Omental fat pad (tissue), 4 donors: Measurements from ENCODE around the gene CDKN3. TPM values are rescaled to one million over a fixed set of nuclear protein-coding genes. Genes with fewer than 3 reads are reported as not detected.
"Not testable (repeated sequence)": the region's sequence is repeated elsewhere in the genome, so short reads cannot be mapped to it uniquely, and the experiment has no call there.

Experiments used
- ATAC-seq: fragments of 150-250 bp; one replicate; pipeline ENCODE4 v1.9.1; 2016; ENCODE audit warnings: mild to moderate bottlenecking, moderate library complexity; ENCODE audit not compliant: low FRiP score
- DNase-seq: peaks from one replicate; pipeline ENCODE4 v3.0.0-alpha.2; 2019; ENCODE audit warnings: low spot score
- total RNA-seq, 4 donors: library from RNA; depleted of rRNA; stranded (reverse); fragments of >200 nt; gene quantifications; one replicate each; pipeline ENCODE4 v1.1.0, GENCODE V29; 2016
- TF ChIP-seq, protein P1 (sequence below), 3 donors: fragments of 450-650 bp; IDR thresholded peaks; one replicate each; pipeline ENCODE4 v1.5.1; 2016 to 2017; ENCODE audit warnings: antibody characterized with exemption in 3 of 3, mild to moderate bottlenecking in 3 of 3, moderate library complexity in 2 of 3

The CDKN3 gene
- total RNA-seq, 4 donors from 2014 or later = 0.94 to 7.6 (median 4.2) TPM

DNA sequence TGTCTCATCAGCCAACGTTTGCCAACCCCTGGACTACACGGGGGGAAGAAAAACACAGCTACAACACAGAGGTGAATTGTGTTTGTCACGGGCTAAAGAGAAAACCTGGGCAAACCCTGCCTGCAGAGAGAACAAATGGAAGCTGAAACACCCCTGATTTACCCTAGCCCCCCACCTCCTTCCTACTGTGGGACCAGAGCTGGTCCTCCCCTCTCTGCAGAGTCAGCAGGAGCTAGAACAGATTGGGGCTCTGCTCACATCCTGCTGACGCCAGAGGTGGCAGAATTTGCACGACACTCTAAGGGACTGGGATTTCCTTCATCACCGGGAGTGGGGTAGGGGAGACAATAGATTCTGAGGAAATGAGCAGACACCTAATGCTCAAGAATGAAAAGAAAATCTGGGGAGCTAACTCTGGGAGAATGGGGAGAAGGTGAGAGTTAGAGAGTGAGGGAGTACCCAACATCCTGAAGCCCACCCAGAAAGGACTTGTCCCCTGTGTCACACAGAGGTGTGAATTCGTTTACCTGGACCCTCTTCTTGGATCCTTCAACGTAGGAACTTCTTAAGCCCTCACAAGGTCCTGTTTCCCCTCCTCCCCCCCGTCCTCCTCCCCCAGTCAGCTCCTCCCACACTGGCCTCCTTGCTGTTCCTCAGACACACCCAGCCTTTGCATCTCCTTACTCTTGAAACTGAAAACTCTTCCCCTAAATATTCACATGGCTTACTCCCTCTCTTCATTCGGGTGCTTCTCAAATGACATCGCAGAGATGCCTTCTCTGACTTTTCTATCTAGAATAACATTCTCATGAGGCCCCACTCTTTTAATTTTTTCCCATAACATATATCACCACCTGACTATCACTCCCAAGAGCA, 26.2 kb upstream of the CDKN3 start:
- no peak for ATAC-seq

DNA sequence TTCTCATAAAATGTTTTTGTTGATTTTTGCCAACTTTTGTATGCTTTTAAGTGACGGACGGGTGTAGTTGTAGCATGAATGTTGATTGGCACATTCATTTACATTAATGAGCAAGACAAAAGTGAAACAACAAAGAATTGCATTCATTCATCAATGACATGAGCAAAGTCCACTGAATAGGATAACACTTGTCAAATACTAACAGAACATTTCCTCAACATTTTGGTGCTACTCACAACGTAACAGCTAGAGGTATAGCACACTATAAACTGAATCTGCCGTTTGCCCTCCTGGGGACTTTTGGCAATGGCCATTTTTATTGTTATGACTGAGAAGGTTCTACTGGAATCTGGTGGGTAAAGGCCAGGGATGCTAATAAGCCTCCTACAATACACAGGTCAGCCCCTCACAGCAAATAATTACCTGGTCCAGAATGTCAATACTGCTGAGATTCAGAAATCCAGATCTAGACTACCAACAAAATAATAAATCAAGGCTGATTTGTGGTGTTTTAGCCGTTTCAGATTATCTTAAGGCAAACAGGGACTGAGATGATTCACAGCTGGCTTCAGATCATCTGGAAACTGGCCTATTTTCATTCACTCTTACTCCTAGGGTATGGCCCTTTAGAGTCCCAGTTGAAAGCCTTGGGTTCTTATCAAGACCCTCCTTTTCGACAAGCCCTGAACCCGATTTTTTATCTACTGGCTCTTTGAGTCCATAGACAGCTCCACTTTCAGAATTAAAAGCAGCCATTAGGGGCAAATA, 22.5 kb upstream of the CDKN3 start:
- ATAC-seq (peak; percentile 47), DNase-seq (no peak)
- TF ChIP-seq, protein P1, sequence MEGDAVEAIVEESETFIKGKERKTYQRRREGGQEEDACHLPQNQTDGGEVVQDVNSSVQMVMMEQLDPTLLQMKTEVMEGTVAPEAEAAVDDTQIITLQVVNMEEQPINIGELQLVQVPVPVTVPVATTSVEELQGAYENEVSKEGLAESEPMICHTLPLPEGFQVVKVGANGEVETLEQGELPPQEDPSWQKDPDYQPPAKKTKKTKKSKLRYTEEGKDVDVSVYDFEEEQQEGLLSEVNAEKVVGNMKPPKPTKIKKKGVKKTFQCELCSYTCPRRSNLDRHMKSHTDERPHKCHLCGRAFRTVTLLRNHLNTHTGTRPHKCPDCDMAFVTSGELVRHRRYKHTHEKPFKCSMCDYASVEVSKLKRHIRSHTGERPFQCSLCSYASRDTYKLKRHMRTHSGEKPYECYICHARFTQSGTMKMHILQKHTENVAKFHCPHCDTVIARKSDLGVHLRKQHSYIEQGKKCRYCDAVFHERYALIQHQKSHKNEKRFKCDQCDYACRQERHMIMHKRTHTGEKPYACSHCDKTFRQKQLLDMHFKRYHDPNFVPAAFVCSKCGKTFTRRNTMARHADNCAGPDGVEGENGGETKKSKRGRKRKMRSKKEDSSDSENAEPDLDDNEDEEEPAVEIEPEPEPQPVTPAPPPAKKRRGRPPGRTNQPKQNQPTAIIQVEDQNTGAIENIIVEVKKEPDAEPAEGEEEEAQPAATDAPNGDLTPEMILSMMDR (IDR thresholded peaks at IDR 0.05) = no peak

More for the DNA sequence above, 26.2 kb upstream of the CDKN3 start:
- DNase-seq = no peak
- TF ChIP-seq, protein P1 (IDR thresholded peaks at IDR 0.05) = no peak

DNA sequence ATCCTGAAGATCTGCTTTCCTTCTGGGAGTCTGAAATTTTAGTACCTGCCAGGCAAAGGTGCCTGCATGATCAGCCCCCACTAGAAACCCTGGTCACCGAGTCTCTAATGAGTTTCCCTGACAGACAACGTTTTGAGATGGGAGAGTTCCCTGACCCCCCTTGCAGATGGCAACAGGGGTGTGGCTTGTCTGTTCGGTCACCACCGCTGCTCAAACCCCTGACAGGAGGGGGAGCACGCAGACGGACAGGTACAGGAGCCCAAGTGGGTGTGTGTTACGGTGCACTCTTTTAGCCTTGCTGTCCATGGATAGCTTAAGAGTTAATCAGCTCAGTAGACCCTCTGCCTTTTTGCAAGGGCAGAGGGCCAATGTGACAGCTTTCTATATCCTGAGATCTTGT, 19.3 kb upstream of the CDKN3 start:
- DNase-seq (no peak), ATAC-seq (no peak)
- TF ChIP-seq, protein P1 (IDR thresholded peaks at IDR 0.05) = no peak

DNA sequence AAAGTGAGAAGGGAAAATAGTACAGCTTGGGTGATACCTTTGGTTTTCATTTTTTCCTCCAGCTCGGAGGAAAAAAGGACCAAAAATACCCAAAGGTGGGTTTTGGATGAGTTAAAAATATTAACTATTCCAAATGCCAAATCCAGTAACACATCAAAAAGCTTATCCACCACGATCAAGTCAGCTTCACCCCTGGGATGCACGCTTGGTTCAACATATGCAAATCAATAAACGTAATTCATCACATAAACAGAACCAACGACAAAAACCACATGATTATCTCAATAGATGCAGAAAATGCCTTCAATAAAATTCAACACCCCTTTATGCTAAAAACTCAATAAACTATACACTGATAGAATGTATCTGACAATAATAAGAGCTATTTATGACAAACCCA, 17.9 kb upstream of the CDKN3 start:
- not testable (repeated sequence) for ATAC-seq, DNase-seq

DNA sequence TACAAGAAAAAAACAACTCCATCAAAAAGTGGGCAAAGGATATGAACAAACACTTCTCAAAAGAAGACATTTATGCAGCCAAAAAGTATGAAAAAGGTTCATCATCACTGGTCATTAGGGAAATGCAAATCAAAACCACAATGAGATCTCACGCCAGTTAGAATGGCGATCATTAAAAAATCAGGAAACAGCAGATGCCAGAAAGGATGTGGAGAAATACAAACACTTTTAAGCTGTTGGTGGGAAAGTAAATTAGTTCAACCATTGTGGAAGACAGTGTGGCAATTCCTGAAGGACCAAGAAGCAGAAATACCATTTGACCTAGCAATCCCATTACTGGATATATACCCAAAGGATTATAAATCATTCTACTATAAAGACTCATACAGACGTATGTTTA, 16.2 kb upstream of the CDKN3 start:
- DNase-seq, ATAC-seq: not testable (repeated sequence)

DNA sequence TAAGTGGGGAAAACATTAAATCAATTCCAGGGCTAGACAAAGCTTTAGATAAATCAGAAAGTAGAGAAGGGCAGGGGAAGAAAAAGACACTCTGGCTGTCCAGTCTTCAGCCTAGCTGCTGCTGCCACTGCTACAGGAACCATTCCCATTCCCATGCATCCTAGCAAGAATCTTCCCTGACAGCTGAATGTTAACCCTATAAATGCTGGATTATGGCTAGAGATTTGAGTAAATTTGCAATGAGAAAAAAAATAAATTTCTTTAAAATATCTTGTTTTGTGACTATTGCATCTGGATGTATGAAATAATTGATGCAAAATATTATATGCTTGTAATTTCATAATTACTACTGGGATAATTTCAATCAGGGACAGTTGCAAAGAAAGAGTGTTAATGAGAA, 15.0 kb upstream of the CDKN3 start:
- TF ChIP-seq, protein P1 (IDR thresholded peaks at IDR 0.05) = no peak
- DNase-seq = no peak
- ATAC-seq = no peak

DNA sequence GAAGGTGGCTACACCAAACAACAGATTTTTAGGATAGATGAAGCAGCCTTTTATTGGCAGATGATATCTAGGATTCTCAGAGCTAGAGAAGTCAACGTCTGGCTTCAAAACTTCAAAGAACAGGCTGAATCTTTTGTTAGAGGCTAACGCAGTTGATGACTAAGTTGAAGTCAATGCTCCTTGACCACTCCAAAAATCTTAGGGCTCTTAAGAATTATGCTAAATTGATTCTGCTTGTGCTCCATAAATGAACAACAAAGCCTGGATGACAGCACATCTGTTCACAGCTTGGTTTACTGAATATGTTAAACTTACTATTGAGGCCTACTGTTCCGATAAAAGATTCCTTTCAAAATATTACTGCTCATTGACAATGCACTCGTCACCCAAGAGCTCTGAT, 13.0 kb upstream of the CDKN3 start:
- no peak for DNase-seq
- ATAC-seq = no peak
- TF ChIP-seq, protein P1 (IDR thresholded peaks at IDR 0.05) = no peak

DNA sequence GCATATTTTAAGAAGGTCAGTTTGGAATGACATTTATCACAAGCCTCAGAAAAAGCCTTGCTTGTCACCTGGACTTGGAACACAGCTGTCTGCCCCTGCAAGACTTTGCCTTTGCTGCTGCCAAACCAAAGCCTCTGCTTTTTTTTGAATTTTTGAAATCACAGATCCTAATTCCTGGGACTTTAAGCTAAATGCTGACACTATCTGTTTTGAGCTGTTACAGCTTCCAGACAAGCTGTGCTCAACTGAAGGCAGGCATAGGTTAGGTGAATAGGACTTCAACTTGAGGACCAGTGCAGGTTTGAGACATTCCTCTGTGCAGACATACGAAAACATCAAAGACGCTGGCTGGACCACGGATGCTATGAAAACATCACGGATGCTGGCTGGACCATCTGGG, 11.3 kb upstream of the CDKN3 start:
- TF ChIP-seq, protein P1 (IDR thresholded peaks at IDR 0.05) = no peak
- ATAC-seq (no peak), DNase-seq (no peak)
